ENCODE data around the gene RHPN2. TPM values are rescaled to one million over a fixed set of nuclear protein-coding genes. Genes with fewer than 3 reads are reported as not detected.
A peak's percentile ranks its signal among the peaks of the same experiment; 100 is the strongest.
"Not testable (repeated sequence)": the region's sequence is repeated elsewhere in the genome, so short reads cannot be mapped to it uniquely, and the experiment has no call there.

Gene RHPN2
- total and polyA plus RNA-seq, 4 experiments from 2014 or later = 0.14 to 0.22 (median 0.20) TPM; not detected in 1

- H3K4me3 ChIP-seq (ENCODE audit: low read length in 2 of 2); H3K27me3 ChIP-seq (ENCODE audit: insufficient read depth, low read length); intact Hi-C loops (cut with micrococcal nuclease); H3K36me3 ChIP-seq (ENCODE audit: insufficient read depth, low read length); H3K9me3 Mint-ChIP-seq; DNase-seq; POLR2A ChIA-PET (ENCODE audit: partially characterized antibody); H3K27ac ChIP-seq (ENCODE audit: low read depth, low read length); H3K9me3 ChIP-seq (ENCODE audit: control insufficient read depth in 1 of 2, low read length in 2 of 2); H3K36me3 Mint-ChIP-seq; H3K27me3 Mint-ChIP-seq; H3K27ac Mint-ChIP-seq; CTCF ChIA-PET (ENCODE audit: partially characterized antibody); H3K4me3 Mint-ChIP-seq: not testable (repeated sequence)
- H3K4me1 Mint-ChIP-seq = peaks cover 7 to 14% (median 13%) of the 10 kb centered on the region in 4 donors
- peaks cover 14% of the 10 kb centered on the region for H3K4me1 ChIP-seq (ENCODE audit: insufficient read depth, low read length)
Measured at GRCh38 chr19:32995966-32996365, 68.7 kb downstream of the RHPN2 start.

- Histone ChIP-seq H3K27me3 (ENCODE audit: insufficient read depth, low read length) (no peaks in the 10 kb centered on the region), H3K4me1 (ENCODE audit: insufficient read depth, low read length) (no peaks in the 10 kb centered on the region), H3K9me3 (ENCODE audit: control insufficient read depth in 1 of 2, low read length in 2 of 2) (no peaks in the 10 kb centered on the region), H3K4me3 (ENCODE audit: low read length in 2 of 2) (no peak overlapping the region), H3K36me3 (ENCODE audit: insufficient read depth, low read length) (no peaks in the 10 kb centered on the region), H3K27ac (ENCODE audit: low read depth, low read length) (no peak overlapping the region)
- ChIA-PET CTCF (ENCODE audit: partially characterized antibody) (no interaction called here), POLR2A (ENCODE audit: partially characterized antibody) (no interaction called here)
- H3K27me3 Mint-ChIP-seq = no peaks in the 10 kb centered on the region
- no peaks in the 10 kb centered on the region for H3K4me1 Mint-ChIP-seq
- intact Hi-C loops (cut with micrococcal nuclease) = no loop called here
- DNase-seq = no peak
- H3K27ac Mint-ChIP-seq = peak overlapping the region in 1 of 7 donors; percentile 22
- H3K36me3 Mint-ChIP-seq = no peaks in the 10 kb centered on the region
- no peaks in the 10 kb centered on the region for H3K9me3 Mint-ChIP-seq
- H3K4me3 Mint-ChIP-seq = no peak overlapping the region
Measured at GRCh38 chr19:32988724-32989123, 76.0 kb downstream of the RHPN2 start.

DNA sequence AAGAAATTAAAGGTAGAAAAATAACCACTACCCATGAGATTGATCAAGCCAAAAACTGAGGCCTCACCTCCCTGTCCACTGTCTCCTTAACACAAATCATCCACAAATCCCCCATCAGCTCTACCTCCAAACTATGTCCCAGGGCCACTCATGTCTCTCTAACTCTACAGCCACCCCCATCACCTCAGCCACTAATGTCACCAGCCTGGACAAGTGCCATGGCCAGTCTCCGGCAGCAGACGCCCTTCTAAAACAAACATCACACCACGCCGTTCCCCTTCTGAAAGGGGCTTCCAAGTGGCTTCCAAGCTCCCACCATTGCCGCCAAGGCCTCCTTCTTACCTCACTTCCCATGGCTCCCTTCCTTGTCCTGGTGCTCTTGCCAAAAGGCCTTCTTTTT, 76.4 kb downstream of the RHPN2 start:
- H3K4me1 Mint-ChIP-seq; H3K36me3 ChIP-seq (ENCODE audit: insufficient read depth, low read length); H3K27me3 Mint-ChIP-seq; POLR2A ChIA-PET (ENCODE audit: partially characterized antibody); H3K27me3 ChIP-seq (ENCODE audit: insufficient read depth, low read length); H3K36me3 Mint-ChIP-seq; CTCF ChIA-PET (ENCODE audit: partially characterized antibody); H3K4me3 Mint-ChIP-seq; H3K9me3 ChIP-seq (ENCODE audit: control insufficient read depth in 1 of 2, low read length in 2 of 2); H3K4me1 ChIP-seq (ENCODE audit: insufficient read depth, low read length); DNase-seq; H3K9me3 Mint-ChIP-seq; H3K4me3 ChIP-seq (ENCODE audit: low read length in 2 of 2); H3K27ac ChIP-seq (ENCODE audit: low read depth, low read length); intact Hi-C loops (cut with micrococcal nuclease); H3K27ac Mint-ChIP-seq: not testable (repeated sequence)

GRCh38 chr19:32982488-32982887, 82.2 kb downstream of the RHPN2 start:
- intact Hi-C loops (cut with micrococcal nuclease); POLR2A ChIA-PET (ENCODE audit: partially characterized antibody); H3K4me3 ChIP-seq (ENCODE audit: low read length in 2 of 2); H3K36me3 Mint-ChIP-seq; H3K27ac ChIP-seq (ENCODE audit: low read depth, low read length); H3K9me3 ChIP-seq (ENCODE audit: control insufficient read depth in 1 of 2, low read length in 2 of 2); H3K9me3 Mint-ChIP-seq; CTCF ChIA-PET (ENCODE audit: partially characterized antibody); H3K4me1 ChIP-seq (ENCODE audit: insufficient read depth, low read length); H3K36me3 ChIP-seq (ENCODE audit: insufficient read depth, low read length); DNase-seq; H3K27ac Mint-ChIP-seq; H3K27me3 Mint-ChIP-seq; H3K4me1 Mint-ChIP-seq; H3K4me3 Mint-ChIP-seq; H3K27me3 ChIP-seq (ENCODE audit: insufficient read depth, low read length): not testable (repeated sequence)

DNA sequence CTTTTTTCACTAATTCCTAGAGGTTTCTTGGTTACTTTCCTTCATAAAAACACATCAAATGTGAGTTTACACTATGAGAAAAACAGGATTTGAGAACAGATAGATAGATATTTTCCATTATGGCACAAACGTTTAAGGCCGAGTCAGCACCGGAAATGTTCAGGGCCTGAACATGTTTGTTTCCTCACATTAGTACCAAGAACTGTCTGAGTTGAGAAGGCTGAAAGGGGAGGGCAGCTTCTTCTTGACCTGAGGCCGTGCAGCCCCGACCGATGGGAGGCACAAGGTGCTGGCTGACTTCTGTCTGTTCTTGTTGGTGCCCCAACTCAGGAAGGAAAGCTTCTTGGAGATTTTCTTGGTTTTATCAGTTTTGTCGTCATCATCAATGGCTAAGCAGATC, 84.9 kb downstream of the RHPN2 start:
- H3K27ac ChIP-seq (ENCODE audit: low read depth, low read length); POLR2A ChIA-PET (ENCODE audit: partially characterized antibody); intact Hi-C loops (cut with micrococcal nuclease); H3K4me3 ChIP-seq (ENCODE audit: low read length in 2 of 2); H3K27ac Mint-ChIP-seq; DNase-seq; H3K36me3 ChIP-seq (ENCODE audit: insufficient read depth, low read length); H3K4me1 ChIP-seq (ENCODE audit: insufficient read depth, low read length); H3K27me3 ChIP-seq (ENCODE audit: insufficient read depth, low read length); H3K4me3 Mint-ChIP-seq; H3K9me3 ChIP-seq (ENCODE audit: control insufficient read depth in 1 of 2, low read length in 2 of 2); CTCF ChIA-PET (ENCODE audit: partially characterized antibody); H3K36me3 Mint-ChIP-seq; H3K27me3 Mint-ChIP-seq; H3K9me3 Mint-ChIP-seq; H3K4me1 Mint-ChIP-seq: not testable (repeated sequence)

GRCh38 chr19:32977813-32978212, 86.9 kb downstream of the RHPN2 start:
- H3K27me3 ChIP-seq (ENCODE audit: insufficient read depth, low read length); H3K36me3 Mint-ChIP-seq; H3K9me3 ChIP-seq (ENCODE audit: control insufficient read depth in 1 of 2, low read length in 2 of 2); H3K4me1 ChIP-seq (ENCODE audit: insufficient read depth, low read length); H3K4me3 Mint-ChIP-seq; H3K27me3 Mint-ChIP-seq; POLR2A ChIA-PET (ENCODE audit: partially characterized antibody); H3K27ac ChIP-seq (ENCODE audit: low read depth, low read length); DNase-seq; H3K4me3 ChIP-seq (ENCODE audit: low read length in 2 of 2); H3K27ac Mint-ChIP-seq; H3K36me3 ChIP-seq (ENCODE audit: insufficient read depth, low read length); H3K9me3 Mint-ChIP-seq; H3K4me1 Mint-ChIP-seq: not testable (repeated sequence)
- CTCF ChIA-PET (ENCODE audit: partially characterized antibody) = interaction anchor here (0.7 to 2.5 kb wide), 2 partner anchors 139 to 394 kb away, joined by 3 to 7 read pairs; no protein-coding TSS in a partner anchor
- intact Hi-C loops (cut with micrococcal nuclease) = loop anchor here (2.0 kb wide), 2 partner anchors 103 to 287 kb away; partner anchors contain the start of genes GPATCH1 and NUDT19

DNA sequence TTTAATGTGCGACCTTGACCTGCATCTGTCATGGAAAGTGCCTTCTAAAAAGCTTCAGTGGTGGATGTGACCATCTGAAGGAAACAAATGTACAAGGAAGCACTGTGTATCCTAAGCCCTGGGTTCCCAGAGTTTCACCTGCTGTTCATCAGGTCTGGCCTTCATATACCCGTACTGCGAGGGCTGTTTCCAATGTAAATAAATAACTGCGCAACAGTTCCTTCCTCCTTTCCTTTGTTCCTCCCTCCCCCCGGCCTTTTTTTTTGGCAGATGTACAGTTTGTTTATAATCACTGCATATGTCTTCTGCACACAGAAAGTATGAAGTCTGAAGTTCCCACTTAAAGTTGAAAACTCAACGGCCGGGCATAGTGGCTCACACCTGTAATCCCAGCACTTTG, 87.4 kb downstream of the RHPN2 start:
- Histone ChIP-seq H3K27me3 (ENCODE audit: insufficient read depth, low read length) (no peaks in the 10 kb centered on the region), H3K9me3 (ENCODE audit: control insufficient read depth in 1 of 2, low read length in 2 of 2) (no peaks in the 10 kb centered on the region), H3K4me3 (ENCODE audit: low read length in 2 of 2) (no peak overlapping the region), H3K27ac (ENCODE audit: low read depth, low read length) (no peak overlapping the region), H3K4me1 (ENCODE audit: insufficient read depth, low read length) (peaks cover 3% of the 10 kb centered on the region), H3K36me3 (ENCODE audit: insufficient read depth, low read length) (no peaks in the 10 kb centered on the region)
- no peaks in the 10 kb centered on the region for H3K36me3 Mint-ChIP-seq
- POLR2A ChIA-PET (ENCODE audit: partially characterized antibody) = no interaction called here
- H3K4me1 Mint-ChIP-seq = peaks cover 0 to 12% (median 5%) of the 10 kb centered on the region in 4 donors
- H3K9me3 Mint-ChIP-seq = no peaks in the 10 kb centered on the region
- CTCF ChIA-PET (ENCODE audit: partially characterized antibody) = interaction anchor here (1.6 to 2.5 kb wide), 2 partner anchors 140 to 147 kb away, joined by 5 to 7 read pairs; no protein-coding TSS in a partner anchor
- no peak overlapping the region for H3K27ac Mint-ChIP-seq
- H3K4me3 Mint-ChIP-seq = no peak overlapping the region
- no peaks in the 10 kb centered on the region for H3K27me3 Mint-ChIP-seq
- intact Hi-C loops (cut with micrococcal nuclease) = loop anchor here (2.0 kb wide), 2 partner anchors 104 to 286 kb away; partner anchors contain the start of genes GPATCH1 and NUDT19
- no peak for DNase-seq

All from CD4-positive, alpha-beta memory T cell (primary cell).